ENCODE measurements around the gene RAB12. TPM values are rescaled to one million over a fixed set of nuclear protein-coding genes. Genes with fewer than 3 reads are reported as not detected.
A peak's percentile ranks its signal among the peaks of the same experiment; 100 is the strongest.

Gene RAB12
- total RNA-seq, 1 donor = 64.8 TPM

DNA sequence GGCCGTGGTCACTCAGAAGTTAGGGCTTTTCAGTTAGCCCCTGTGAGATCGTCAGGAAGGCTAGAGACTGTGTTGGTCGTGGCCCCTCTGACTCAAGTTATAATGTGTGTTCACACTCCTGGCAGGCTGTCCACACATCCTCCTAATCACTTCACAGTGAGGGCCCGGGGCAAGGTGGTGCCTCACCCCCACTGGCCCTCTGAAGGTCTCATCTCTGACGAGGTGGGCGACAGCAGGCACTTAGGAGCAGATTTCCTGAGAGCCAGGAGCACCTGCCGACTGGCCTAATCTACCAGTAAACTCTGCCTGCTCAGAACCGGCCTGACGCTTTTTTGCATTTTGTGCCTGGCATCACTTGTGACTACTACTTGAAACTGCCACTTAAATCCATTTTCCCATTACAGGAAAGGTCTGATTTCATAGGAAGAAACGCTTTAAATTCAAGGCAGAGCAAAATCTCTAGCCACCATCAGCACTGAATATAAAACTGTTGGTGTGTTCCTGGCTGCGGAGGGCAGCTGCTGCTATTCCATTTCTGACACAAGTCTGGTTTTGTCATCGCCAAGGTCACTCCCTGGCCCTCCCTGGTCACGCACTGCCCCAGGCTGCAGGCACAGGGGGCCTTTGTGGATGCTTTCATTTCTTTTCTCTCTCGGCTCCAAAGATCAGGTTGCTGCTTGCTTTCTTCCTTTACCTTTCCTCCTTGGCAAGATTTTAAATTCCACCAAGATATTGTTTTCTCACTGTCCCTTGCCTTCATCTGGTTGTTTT lies 48.0 kb downstream of the RAB12 start:
- no peak for TF ChIP-seq CTCF (IDR thresholded peaks at IDR 0.05; ENCODE audit: insufficient read depth, low read depth, low read length)
- no peak overlapping the region for H3K4me3 ChIP-seq (ENCODE audit: low read depth, low read length)
- DNase-seq (ENCODE audit: low read depth) = no peak

GRCh38 chr18:8657873-8658470 lies 48.7 kb downstream of the RAB12 start:
- no peak for DNase-seq (ENCODE audit: low read depth)

DNA sequence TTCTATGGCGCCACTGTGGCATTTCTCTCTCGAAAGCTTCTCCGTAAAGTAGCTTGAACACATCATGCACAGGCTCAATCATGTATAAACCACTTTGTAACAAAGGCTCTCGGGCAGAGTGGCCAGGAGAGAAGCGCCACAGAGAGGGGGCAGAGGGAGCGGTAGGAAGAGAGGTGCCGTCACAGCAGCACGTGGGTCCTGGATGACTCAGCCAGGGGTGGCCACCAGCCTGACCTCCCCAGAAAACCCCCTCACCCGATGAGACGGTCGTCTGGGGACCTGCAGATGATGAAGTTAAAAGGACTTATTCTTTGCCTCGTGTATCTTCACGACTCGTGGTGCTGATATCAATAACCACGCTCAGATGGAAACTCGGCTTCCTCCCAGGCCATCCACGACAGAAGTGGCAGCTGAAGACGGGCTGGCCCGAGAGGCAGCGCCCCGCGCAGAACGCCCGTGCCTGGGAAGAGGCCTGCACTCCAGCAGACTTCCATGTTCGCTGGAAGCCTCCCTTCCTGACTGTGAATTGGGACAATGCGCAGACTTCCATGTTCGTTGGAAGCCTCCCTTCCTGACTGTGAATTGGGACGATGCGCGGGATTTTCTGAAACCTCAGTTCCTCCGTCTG lies 49.7 kb downstream of the RAB12 start:
- H3K4me3 ChIP-seq (ENCODE audit: low read depth, low read length) = no peak overlapping the region
- DNase-seq (ENCODE audit: low read depth) = no peak
- no peak for TF ChIP-seq CTCF (IDR thresholded peaks at IDR 0.05; ENCODE audit: insufficient read depth, low read depth, low read length)

More at GRCh38 chr18:8657873-8658470, 48.7 kb downstream of the RAB12 start:
- H3K4me3 ChIP-seq (ENCODE audit: low read depth, low read length) = no peak overlapping the region
- TF ChIP-seq CTCF (IDR thresholded peaks at IDR 0.05; ENCODE audit: insufficient read depth, low read depth, low read length) = no peak

GRCh38 chr18:8659609-8660242 lies 50.5 kb downstream of the RAB12 start:
- H3K4me3 ChIP-seq (ENCODE audit: low read depth, low read length) = no peak overlapping the region
- no peak for TF ChIP-seq CTCF (IDR thresholded peaks at IDR 0.05; ENCODE audit: insufficient read depth, low read depth, low read length)
- DNase-seq (ENCODE audit: low read depth) = no peak

- no peak for TF ChIP-seq CTCF (IDR thresholded peaks at IDR 0.05; ENCODE audit: insufficient read depth, low read depth, low read length)
- no peak overlapping the region for H3K4me3 ChIP-seq (ENCODE audit: low read depth, low read length)
- DNase-seq (ENCODE audit: low read depth) = no peak
Measured at GRCh38 chr18:8660316-8660715, 51.1 kb downstream of the RAB12 start.

GRCh38 chr18:8661754-8662559 lies 52.7 kb downstream of the RAB12 start:
- no peak for TF ChIP-seq CTCF (IDR thresholded peaks at IDR 0.05; ENCODE audit: insufficient read depth, low read depth, low read length)
- no peak overlapping the region for H3K4me3 ChIP-seq (ENCODE audit: low read depth, low read length)
- peak; percentile 28 for DNase-seq (ENCODE audit: low read depth)

All from fibroblast of villous mesenchyme (primary cell).